GM21423 (cell line): ENCODE measurements around the gene SFXN5.

Source experiments
- ATAC-seq: cut with Tn5 transposase; IDR thresholded peaks from one replicate; pipeline ENCODE4 v1.9.1; 2021; ENCODE audit warnings: mild to moderate bottlenecking, moderate library complexity; ENCODE audit not compliant: unreplicated experiment

Gene SFXN5

DNA sequence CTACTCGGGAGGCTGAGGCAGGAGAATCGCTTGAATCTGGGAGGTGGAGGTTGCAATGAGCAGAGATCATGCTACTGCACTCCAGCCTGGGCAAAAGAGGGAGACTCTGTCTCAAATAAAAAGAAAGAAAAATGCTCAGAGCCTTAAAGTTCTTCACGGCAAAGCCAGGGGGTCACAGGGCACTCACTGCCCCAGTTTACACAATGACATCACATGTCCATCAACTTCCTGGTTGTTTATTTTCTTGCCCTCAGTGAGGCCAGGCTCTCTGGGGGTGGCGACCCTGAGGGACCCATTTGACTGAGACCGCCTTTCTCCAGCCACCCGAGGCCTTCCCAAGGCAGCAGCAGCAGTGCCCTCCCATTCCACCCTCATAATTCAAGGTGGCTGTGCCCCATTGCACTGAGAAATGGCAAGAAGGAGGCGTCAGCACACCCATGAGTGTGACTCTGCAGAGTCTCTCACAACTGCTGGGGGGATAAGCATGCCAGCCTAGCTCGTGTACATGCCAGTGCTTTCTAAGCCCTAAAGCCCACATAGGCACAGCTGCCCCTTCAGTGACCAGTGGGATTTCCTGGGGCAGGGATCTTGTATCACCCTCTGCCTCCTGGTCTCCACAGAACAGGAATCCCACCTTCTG lies 50.0 kb downstream of the SFXN5 start:
- ATAC-seq: no peak

DNA sequence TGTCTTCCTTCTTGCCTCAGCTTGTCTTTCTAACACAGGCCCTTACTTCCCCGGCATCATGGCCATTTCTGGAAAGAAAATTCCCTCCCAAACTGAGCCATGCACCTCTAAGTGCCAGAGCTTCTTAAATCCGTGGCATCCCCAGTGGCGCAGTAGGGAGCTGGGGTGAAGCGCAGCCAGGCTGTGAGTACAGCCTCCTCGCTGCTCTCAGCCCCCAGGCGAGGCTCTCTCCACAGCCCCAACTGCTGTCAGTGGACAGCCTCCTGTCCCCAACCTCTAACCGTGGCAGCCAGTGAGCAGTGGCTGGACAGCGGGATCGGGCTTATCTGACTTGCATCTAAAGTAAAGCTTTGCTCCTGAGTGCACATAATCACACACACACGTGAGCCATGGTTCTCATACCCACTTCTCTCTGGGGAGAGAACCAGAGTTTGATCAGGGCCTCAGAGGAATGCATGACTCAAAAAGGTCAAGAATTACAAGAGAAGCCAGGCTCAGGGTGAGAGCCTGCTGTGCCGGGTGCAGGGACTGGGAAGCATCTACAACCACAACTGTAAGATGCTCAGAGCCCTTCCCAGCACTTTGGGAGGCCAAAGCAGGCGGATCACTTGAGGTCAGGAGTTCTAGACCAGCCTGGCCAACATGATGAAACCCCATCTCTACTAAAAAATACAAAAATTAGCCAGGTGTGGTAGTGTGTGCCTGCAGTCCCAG lies 50.7 kb downstream of the SFXN5 start:
- no peak for ATAC-seq

DNA sequence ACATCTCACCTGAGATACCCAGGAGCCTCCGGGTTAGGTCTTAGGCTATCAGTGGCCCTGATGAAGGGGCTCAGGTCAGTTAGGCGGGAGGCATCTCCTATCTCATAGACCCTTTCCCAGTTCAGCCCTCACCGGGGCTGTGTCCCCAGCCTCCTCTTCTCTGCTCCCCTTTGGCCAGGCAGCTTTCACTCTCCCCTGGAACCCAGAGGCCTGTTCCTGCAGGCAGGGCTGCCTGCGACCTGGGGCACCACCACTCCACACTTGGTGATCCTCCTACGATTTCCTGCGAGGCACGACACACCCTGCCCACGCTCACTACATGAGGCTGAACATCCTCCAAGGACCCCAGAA lies 51.2 kb downstream of the SFXN5 start:
- no peak for ATAC-seq

DNA sequence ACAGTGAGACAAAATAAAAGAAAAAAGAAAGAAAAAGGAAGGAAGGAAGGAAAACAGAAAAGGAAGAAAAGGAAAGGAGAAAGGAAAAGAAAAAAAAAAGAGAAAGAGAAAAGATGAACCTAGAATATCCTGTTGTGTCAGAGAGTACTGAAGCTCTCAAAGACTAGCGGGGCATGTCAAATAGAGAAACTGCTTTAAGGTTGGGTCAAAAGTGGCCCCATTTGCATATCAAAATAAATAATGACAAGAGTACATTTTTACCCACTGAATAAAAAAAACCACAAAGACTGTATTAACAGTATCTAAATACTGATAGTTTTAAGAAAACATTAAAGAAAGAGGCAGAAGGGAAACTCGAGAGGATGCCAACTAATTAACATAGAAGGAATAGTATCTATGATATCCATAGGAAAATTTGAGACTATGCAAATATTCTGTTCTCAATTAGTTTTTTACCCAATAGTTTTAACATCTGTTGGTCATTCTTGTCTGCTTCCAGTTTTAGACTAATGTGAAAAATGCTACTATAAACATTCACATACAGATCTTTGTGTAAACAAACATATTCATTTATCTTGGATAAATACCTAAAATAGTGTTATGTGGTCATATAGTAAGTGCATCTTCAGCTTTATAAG lies 53.2 kb downstream of the SFXN5 start:
- ATAC-seq: no peak

DNA sequence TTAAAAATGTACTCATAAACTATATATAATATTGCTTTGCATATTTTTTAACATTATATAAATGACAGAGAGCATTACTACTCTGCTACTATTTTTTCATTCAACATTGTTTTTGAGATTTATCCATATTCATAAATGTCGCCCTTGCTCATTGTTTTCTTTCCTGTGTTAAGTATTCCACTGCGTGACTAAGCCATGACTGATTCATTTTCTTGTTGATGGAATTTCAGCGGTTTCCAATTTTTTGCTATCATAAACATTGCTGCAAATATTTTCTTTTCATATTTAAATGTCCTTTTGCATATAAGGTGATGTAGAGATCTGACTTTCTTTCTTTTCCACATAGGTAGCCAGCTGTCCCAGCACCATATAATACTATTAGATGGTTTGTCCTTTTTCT lies 57.6 kb downstream of the SFXN5 start:
- no peak for ATAC-seq

DNA sequence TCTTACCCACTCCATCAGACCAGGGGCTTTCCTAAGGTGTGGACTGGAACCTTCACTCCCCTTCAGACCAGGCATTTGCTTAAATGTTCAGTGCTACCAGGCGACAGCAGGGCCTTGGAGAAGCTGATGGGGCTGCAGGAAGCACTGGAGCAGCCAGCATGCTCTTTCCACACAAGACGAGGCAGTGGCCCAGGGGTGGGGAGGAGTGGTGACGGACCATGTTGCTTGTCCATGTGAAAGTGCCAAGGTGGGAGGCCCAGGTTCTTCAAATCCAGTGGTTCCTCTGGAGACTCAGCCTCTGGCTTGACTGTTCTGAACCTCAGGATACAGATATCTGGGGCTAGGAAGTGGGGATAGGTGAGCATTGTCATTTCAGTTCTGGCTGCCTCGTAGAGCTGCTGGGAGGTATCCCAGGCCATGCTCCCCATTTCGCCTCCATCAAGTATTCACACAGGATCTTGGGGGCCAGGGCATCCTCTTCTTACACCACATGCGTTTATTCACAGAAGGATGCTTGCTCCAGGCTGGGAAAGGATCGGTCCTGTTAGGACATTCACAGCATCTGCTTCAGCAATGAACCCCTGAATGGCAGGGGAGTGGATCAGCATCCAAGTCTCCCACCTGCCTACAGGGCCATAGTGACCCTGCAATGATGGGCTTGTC lies 62.2 kb downstream of the SFXN5 start:
- ATAC-seq: no peak

DNA sequence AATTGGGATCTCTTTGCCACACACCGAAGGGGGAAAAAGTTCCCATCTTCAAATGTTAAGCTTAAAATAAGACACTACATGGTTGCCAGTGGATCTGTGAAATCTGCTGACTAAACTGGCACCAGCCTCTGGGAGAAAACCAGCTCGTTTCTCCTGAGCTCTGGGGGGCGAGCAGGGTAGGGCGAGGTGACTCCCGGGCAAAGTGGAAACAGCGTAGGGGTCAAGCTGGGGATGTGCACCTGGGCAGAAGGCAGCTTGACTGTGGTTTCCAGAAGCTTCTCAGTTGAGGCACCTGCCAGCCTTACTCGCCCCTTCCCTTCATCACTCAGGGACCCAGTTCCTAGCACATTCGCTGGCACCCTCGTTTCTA lies 62.8 kb downstream of the SFXN5 start:
- no peak for ATAC-seq

DNA sequence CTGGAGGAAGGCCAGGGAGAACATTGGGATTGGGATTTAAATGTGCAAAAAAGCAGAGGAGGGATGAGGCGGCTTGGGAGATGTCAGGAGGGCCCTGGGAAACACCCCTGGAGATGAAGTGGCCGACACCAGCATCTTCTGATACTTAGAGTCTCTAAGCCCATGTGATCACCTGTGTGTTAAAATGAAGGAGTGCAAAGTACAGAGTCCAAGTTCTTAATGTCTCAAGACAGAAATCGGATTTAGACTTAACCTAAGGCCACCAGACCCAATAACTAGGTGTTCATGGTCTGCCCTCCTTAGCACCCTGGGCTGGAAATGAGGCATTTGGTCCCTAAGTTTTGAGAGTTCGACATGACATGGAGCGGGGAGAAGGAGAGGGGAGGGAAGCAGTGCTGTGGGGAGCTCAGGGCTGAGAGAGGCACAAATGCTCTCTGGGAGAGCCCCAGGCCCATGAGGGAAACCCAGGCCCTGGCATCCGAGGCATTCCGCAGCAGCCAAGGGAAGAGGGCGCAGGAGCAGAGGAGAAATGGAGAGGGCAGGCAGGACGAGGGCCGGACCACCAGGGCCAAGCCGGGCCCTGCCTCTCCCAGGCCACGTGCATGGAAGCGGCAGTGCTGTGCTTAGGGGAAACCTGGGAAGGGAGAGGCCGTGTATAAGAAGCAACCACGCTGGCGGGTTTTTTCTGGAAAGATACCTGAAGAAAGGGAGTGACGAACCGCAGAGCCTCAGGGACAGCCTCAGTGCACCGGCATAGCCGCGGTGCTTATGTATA lies 63.3 kb downstream of the SFXN5 start:
- no peak for ATAC-seq

DNA sequence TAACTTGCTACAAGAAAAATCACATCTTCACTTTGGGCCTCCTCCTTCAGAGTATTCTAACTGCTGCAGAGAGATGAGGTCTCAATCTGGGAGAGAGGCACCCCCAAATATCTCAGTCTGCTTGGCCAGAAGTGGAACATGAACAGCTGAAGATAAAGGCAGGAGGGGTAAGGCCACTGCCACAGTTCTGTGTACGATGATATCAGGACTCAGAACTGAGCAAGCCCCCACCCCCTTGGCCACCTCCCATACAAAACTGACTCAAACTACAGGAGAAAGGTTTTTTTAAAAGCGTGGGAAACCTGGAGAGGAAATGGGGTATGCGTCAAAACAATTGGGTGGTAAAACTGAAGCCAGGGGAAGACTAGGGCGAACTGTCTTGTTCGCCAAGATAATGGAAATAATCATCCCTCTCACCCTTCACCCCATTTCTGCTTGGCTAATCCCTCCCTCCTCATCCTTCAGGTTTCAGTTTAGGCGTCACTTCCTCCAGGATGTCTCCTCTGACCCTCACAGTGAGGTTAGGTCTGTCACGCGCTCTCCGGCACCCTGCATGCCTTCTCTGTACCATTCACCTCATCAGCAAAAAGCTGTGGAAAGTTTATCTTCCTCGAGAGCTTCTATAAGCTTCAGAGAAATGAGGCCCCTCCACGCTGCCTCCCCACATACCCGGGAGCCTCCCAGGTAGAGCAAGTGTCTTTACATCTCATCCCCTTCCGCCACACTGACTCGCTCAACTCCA lies 64.4 kb downstream of the SFXN5 start:
- no peak for ATAC-seq

DNA sequence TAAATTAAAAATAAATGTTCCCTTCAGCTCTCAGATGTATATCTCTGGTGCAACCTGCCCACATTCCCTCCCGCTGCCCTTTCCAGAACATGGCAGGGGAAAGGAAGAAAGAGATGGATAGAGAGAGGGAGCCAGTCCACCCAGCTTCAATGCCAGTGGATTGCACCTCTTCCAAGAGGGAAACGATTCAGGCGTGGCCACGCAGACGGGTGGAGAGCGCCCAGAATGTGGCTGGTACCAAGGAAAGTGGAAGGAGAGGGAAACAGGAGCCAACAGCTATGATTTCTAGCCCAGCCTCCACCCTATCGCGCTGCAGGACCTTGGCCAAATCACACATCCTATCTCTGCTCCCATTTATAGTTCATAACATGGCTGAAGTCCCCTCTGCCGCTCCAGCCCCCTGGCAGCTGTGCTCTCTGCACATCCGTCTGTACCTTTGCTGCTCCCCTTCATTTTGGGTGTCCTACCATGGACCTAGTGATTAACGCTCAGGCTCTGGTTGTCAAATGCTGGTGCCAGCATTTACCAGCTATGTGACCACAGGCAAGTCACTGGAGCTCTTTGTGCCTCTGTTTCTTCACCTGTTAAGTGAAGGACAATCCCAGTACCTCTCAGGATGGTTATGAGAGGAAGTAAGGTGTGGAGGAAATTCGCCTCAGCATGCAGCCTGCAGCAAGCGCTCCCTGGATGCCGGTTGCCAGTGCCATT lies 66.5 kb downstream of the SFXN5 start:
- ATAC-seq: no peak

DNA sequence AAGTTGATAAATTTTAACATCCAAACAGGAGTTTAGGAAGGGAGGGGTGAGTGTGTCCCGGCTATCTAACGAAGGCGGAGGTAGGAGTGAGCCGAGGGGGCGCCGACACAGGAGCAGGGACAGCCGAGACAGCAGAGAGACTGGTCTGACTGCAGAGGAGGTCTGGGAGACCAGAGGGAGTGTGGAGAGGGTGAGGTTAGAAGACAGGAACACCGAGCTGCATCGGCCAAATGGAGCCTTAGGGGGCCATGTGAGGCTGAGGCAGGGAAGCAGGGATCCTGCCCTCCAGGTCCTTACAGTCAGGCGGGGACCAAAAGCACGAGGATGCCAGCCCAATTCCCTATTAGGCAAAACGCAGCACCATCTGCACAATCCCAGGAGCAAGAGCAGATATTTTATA lies 67.0 kb downstream of the SFXN5 start:
- no peak for ATAC-seq

DNA sequence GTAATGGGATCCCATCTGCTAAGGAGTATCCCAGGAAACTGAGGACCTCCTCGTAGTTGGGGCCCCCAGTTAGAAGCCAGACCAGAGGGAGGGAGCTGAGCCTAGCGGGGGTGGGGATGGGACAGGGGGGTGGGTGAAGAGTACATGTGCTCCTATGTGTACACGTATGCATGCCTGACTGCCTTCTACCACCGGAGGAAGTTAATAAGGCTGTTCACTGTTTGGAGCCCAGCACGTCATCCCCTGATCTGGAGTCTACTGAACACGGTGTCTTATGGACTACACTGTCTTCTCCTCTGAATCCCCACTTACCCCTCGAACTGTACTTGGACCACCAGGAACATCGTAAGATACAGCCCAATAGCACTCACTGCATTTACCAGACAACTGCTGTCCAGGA lies 68.5 kb downstream of the SFXN5 start:
- ATAC-seq: no peak

DNA sequence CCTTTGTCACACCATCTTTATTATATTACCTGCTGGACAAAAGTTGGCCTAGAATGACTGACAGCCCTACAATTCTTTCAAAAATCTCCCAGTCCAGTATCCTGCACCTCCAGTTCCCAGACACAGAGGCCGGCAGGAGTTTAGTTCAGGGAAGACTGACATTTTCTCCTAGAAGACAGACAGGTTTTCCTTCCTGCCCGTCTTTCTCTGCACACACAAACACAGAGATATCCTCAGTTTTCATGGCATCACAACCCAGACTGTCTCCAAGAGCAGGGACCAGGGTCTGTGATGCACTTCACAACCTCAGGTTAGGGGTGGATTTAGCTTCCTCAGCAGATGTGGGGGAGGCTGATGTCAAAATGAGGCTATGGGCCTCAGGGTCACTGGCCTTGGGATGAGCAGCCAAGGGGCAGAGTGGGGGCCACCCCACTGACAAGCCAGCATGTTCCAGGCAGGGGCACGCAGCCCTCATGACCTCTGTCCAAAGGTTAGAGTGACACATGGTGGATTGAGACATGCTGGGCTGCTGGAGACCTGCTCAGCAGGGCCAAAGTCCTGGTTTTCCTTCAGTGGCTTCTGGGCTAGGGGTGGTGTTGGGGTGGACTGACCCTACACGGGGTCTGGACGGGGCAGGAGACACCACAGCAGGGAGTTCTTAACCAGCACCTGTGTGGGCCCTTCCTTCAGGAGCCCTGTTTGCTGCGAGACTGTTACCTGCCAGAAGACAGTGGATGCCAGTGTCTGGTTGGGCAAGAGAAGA lies 70.5 kb downstream of the SFXN5 start:
- ATAC-seq: no peak

DNA sequence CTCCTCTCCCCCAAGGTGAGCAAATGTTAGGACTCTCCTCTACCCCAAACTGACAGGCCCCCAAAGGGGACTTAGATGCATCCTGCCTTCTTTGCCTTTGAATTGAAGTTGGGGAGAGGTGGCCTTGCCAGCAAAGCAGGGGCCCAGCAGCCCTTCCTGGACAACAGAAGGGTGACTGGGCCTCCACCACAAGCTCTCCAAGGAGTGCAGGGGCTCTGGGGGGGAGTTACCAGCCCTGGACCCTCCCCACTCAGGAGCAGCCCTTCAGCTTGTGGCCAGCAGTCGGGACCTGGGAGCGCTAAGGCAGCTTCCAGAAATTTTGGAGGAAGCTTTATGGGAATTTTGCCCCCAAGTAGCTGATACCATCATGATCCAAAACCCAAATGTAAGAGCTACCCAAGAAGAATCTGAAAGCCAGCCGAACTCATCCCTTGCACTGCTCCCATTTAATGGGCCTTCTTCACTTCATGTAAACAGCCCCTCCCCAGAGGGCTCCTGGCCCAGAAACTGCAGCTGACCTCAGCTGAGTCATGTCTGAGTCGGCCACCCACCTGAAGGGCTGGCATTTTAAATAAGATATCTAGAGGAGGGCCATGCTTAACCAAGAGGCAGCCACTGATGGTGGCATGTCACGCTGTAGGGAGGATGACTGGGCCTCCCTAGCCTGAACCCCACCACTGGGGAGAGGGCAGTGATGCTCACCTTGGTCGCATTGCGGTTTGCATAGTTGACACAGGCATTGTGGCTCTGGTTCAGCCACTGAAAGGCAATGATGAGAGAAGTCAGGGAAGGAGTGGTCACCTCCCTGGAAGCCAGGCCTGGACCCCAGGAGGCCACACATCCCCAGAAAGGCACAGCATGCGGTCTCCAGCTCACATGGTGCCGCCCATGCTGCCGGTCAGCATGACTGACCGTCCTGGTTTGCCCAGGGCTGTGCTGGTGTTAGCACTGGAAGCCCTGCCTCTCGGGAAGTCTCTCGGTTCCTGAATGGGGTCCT lies 71.5 kb downstream of the SFXN5 start:
- no peak for ATAC-seq

DNA sequence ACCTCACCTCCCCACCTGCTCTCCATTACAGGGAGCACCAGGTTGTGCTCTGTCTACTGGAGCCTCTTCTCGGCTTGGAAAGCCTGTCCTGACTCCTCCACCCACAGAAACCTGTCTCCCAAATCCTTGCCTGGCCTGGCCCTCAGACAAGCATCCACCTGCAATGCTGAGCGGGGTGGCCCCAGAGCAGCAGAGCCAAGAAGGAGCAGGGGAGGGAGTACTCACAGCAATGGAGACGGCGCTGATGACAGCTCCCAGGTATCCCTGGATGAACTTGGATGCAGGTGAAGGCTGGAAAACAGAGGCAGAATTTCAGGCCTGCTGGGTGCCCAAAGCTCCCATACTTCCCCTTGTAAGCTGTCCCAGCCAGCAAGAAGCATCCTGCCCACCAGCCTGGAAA lies 72.8 kb downstream of the SFXN5 start:
- no peak for ATAC-seq

DNA sequence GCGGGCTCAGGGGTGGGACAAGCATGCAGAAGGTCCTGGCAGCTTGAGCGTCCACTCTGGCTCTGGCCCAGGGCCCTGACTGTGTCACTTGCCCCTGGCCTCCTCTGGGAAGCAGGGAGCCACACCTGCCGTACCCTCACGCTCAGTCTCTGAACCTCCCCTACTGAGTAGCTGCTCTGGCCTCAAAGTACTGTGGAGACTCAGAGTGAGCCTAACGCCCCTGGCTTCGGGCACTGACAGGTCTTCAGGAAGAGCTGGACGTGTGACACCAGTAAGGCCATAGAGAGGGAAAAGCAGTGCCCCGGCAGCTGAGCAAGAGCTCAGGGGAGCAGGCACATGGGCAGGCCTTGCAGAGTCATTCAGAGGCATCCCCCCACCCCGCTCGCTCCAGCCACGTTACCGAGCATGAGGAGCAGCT lies 73.3 kb downstream of the SFXN5 start:
- no peak for ATAC-seq

DNA sequence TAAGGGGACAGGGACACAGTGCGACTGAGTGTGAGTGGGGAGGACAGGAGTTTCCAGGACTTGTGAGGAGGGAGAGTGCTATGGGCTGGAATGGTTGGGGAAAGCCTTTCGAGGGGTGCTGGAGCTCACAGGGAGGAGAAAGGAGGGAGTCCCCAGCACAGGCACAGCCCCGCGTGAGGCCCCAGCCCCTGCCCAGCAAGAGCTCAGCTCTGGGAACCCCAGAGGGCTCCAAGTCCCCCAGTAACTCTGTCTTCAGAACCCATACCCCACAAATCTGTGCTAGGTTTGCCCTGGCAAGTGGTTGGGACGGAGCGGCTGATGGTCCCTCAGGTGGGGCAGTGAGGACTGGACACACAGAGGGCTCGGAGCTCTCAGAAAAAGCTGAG lies 75.4 kb downstream of the SFXN5 start:
- no peak for ATAC-seq
